WERI-Rb-1 (cell line): ENCODE measurements around the gene ATP5MC3.

Experiments used
- DNase-seq: peaks from one replicate; pipeline ENCODE4 v3.0.0-alpha.2; 2020
- H3K27ac ChIP-seq: fragments of 250-450 bp; sonication (Bioruptor Pico); 2 replicates; pipeline ENCODE4 v1.5.1; 2020; ENCODE audit warnings: mild to moderate bottlenecking, moderate library complexity
- H3K27me3 ChIP-seq: fragments of 250-450 bp; sonication (Bioruptor Pico); 2 replicates; pipeline ENCODE4 v1.5.1; 2021; ENCODE audit warnings: mild to moderate bottlenecking, low read depth, moderate library complexity; ENCODE audit not compliant: insufficient read depth, severe bottlenecking
- H3K36me3 ChIP-seq: fragments of 250-450 bp; sonication (Bioruptor Pico); 2 replicates; pipeline ENCODE4 v1.5.1; 2020; ENCODE audit warnings: mild to moderate bottlenecking, moderate library complexity
- H3K4me3 ChIP-seq: 2 replicates; pipeline ENCODE4 v1.5.1; 2011; ENCODE audit warnings: low read depth, mild to moderate bottlenecking, control low read depth, low read length
- H3K9me3 ChIP-seq: fragments of 250-450 bp; sonication (Bioruptor Pico); 2 replicates; pipeline ENCODE4 v1.5.1; 2021; ENCODE audit warnings: mild to moderate bottlenecking, moderate library complexity; ENCODE audit not compliant: severe bottlenecking
- TF ChIP-seq, protein P1 (sequence below): IDR thresholded peaks from 2 replicates; pipeline ENCODE4 v1.5.1; 2011; ENCODE audit warnings: low read depth, mild to moderate bottlenecking, control low read depth, inconsistent platforms, low read length

The ATP5MC3 gene

DNA sequence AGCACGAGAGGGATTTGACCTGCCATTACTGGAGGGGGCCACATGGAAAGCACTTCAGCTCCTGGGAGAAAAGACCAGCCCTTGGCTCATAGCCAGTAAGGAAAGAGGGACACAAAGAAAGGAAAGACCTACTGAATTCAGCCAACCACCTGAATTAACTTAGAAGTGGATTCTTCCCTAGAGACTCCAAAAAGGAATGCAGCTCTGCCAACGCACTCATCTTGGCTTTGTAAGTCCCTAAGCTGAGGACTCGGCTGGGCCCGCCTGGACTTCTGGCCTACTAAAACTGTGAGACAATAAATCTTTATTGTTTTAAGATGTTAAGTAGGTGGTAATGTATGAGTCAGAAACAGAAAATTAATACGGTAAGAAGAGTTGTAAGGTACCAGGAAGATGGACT lies 25.0 kb downstream of the ATP5MC3 start:
- no peak overlapping the region for H3K4me3 ChIP-seq
- H3K27me3 ChIP-seq, result no peaks in the 10 kb centered on the region
- TF ChIP-seq, protein P1, sequence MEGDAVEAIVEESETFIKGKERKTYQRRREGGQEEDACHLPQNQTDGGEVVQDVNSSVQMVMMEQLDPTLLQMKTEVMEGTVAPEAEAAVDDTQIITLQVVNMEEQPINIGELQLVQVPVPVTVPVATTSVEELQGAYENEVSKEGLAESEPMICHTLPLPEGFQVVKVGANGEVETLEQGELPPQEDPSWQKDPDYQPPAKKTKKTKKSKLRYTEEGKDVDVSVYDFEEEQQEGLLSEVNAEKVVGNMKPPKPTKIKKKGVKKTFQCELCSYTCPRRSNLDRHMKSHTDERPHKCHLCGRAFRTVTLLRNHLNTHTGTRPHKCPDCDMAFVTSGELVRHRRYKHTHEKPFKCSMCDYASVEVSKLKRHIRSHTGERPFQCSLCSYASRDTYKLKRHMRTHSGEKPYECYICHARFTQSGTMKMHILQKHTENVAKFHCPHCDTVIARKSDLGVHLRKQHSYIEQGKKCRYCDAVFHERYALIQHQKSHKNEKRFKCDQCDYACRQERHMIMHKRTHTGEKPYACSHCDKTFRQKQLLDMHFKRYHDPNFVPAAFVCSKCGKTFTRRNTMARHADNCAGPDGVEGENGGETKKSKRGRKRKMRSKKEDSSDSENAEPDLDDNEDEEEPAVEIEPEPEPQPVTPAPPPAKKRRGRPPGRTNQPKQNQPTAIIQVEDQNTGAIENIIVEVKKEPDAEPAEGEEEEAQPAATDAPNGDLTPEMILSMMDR, result no peak
- no peaks in the 10 kb centered on the region for H3K9me3 ChIP-seq
- no peaks in the 10 kb centered on the region for H3K36me3 ChIP-seq
- H3K27ac ChIP-seq, result no peak overlapping the region
- no peak for DNase-seq

GRCh38 chr2:175154661-175155082 lies 26.8 kb downstream of the ATP5MC3 start:
- DNase-seq, result no peak
- H3K27me3 ChIP-seq, result no peaks in the 10 kb centered on the region
- H3K4me3 ChIP-seq, result no peak overlapping the region
- no peaks in the 10 kb centered on the region for H3K9me3 ChIP-seq
- H3K27ac ChIP-seq, result no peak overlapping the region
- H3K36me3 ChIP-seq, result peaks cover 16% of the 10 kb centered on the region
- TF ChIP-seq, protein P1, result no peak

DNA sequence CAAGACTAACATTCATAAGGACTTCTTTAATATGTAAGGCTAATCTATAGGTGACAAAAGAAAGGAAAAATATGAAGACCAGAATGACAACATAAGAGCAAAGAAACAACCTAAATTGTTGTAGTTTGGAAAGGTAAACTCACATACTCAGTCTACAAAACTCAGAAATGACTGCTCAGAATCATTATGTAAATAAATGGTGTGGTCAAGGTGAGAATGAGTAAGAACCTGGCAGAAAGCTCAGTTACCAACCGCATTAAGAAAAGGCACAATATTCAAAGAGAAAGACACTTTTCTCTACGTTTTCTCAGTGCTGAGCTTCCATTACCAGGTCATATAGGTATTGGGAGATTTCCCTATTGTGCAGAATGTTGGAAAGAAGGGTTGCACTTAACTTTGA lies 29.3 kb downstream of the ATP5MC3 start:
- Histone ChIP-seq H3K9me3 (no peaks in the 10 kb centered on the region), H3K4me3 (no peak overlapping the region), H3K36me3 (peaks cover 31% of the 10 kb centered on the region), H3K27ac (no peak overlapping the region), H3K27me3 (no peaks in the 10 kb centered on the region)
- DNase-seq, result no peak
- TF ChIP-seq, protein P1, result no peak

- no peak overlapping the region for H3K4me3 ChIP-seq
- TF ChIP-seq, protein P1, result no peak
- H3K27ac ChIP-seq, result no peak overlapping the region
- H3K27me3 ChIP-seq, result no peaks in the 10 kb centered on the region
- DNase-seq, result no peak
- no peaks in the 10 kb centered on the region for H3K9me3 ChIP-seq
- peaks cover 31% of the 10 kb centered on the region for H3K36me3 ChIP-seq
Observed at GRCh38 chr2:175151791-175152190, 29.7 kb downstream of the ATP5MC3 start.

DNA sequence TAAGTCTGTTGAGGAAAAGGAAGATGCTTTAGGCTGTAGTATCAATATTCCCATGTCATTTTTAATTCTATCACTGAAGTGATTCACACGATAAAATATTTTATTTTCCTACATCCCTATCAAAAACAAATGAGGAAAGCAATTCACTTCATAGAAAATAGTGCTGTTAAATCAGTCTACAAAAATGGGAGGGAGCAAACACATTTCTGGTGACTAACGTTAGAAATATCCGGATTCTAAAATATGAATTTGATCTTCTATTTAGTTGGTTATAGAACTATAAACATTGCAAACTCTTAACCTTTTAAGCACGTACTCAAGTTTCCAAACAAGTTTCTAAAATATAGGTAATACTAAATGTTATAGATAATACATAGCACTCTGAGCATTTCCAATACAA lies 34.3 kb downstream of the ATP5MC3 start:
- Histone ChIP-seq H3K36me3 (peaks cover 47% of the 10 kb centered on the region), H3K27ac (no peak overlapping the region), H3K9me3 (no peaks in the 10 kb centered on the region), H3K4me3 (no peak overlapping the region), H3K27me3 (no peaks in the 10 kb centered on the region)
- TF ChIP-seq, protein P1, result no peak
- DNase-seq, result no peak

DNA sequence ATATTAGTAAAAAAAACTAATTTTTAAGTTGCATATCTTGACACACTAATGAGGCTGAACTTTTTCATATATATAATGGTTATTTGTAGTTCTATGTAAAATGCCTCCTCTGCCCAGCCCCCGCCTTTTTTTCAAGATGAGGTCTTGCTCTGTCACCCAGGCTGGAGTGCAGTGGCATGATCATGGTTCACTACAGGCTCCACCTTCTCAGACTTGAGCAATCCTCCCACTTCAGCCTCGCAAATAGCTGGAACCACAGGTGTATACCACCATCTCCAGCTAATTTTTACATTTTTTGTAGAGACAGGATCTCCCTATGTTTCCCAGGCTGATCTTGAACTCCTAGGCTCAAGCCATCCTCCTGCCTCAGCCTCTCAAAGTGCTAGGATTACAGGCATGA lies 37.8 kb downstream of the ATP5MC3 start:
- Histone ChIP-seq H3K27me3 (no peaks in the 10 kb centered on the region), H3K4me3 (no peak overlapping the region), H3K27ac (no peak overlapping the region), H3K36me3 (peaks cover 23% of the 10 kb centered on the region), H3K9me3 (no peaks in the 10 kb centered on the region)
- DNase-seq, result no peak
- TF ChIP-seq, protein P1, result no peak
